H1 (cell line): ENCODE data around the gene YAF2. TPM values are rescaled to one million over a fixed set of nuclear protein-coding genes. Genes with fewer than 3 reads are reported as not detected.

Experiments used
- BACH1 ChIP-seq: IDR thresholded peaks from 2 replicates; pipeline ENCODE4 v1.6.1; 2012; ENCODE audit warnings: low read length, improper control_type of control experiment
- CEBPB ChIP-seq: IDR thresholded peaks from 2 replicates; pipeline ENCODE4 v1.6.1; 2012; ENCODE audit warnings: low read depth, low read length
- EZH2 ChIP-seq: fragments of 200-600 bp; sonication (generic); IDR thresholded peaks from 2 replicates; pipeline ENCODE4 v1.7.1; 2012; ENCODE audit warnings: low read depth, mild to moderate bottlenecking, moderate library complexity, low read length, inconsistent platforms; ENCODE audit not compliant: severe bottlenecking
- GABPA ChIP-seq: IDR thresholded peaks from 2 replicates; pipeline ENCODE4 v1.6.1; 2011; ENCODE audit warnings: mild to moderate bottlenecking, low read length, moderate library complexity, borderline replicate concordance; ENCODE audit not compliant: insufficient read depth
- GTF2F1 ChIP-seq: IDR thresholded peaks from 2 replicates; pipeline ENCODE4 v1.6.1; 2012; ENCODE audit warnings: low read depth, low read length, improper control_type of control experiment, borderline replicate concordance
- RFX5 ChIP-seq: IDR thresholded peaks from 2 replicates; pipeline ENCODE4 v1.6.1; 2011; ENCODE audit warnings: low read depth, low read length, improper control_type of control experiment, borderline replicate concordance
- RNF2 ChIP-seq: fragments of 200-900, 300-1000 bp; sonication (generic); IDR thresholded peaks from 2 replicates; pipeline ENCODE4 v1.7.1; 2016; ENCODE audit warnings: borderline replicate concordance, low read depth, mild to moderate bottlenecking, antibody characterized with exemption, low read length; ENCODE audit not compliant: poor library complexity, severe bottlenecking; ENCODE audit errors: missing control alignments
- SAP30 ChIP-seq: fragments of 300-600 bp; sonication (generic); IDR thresholded peaks from 2 replicates; pipeline ENCODE4 v1.7.1; 2012; ENCODE audit warnings: low read length, moderate library complexity, mild to moderate bottlenecking, inconsistent platforms; ENCODE audit not compliant: insufficient read depth, insufficient replicate concordance
- SP1 ChIP-seq: IDR thresholded peaks from 2 replicates; pipeline ENCODE4 v1.6.1; 2011; ENCODE audit warnings: low read depth, low read length
- TEAD4 ChIP-seq: IDR thresholded peaks from 2 replicates; pipeline ENCODE4 v1.6.1; 2012; ENCODE audit warnings: low read depth, low read length, inconsistent platforms, mixed read lengths
- polyA plus RNA-seq, 7 experiments: library from polyadenylated mRNA; depleted of rRNA in 3 of 7; stranded (reverse) in 5 of 7; unstranded in 2 of 7; fragments of >200 nt in 5 of 7; fragments of 200-250 nt in 2 of 7; gene quantifications; 1 replicate in 5 of 7; 2 replicates in 1 of 7; 4 replicates in 1 of 7; pipeline versions ENCODE4 v1.2.1 to v1.2.3, GENCODE V29; 2011 to 2013; ENCODE audit warnings: missing spikeins in 2 of 7, mixed read lengths in 2 of 7
- total RNA-seq: library from RNA; stranded (reverse); fragmentation: NEBNext Ultra II Directional; extraction: Animal tissue kit (Norgen Biotek cat#: 25700); gene quantifications from 2 replicates; pipeline ENCODE4 v1.2.1, GENCODE V29; 2021
- TF ChIP-seq, protein P1 (sequence below): fragments of 300-600 bp; sonication (generic); IDR thresholded peaks from 2 replicates; pipeline ENCODE4 v1.7.1; 2012; ENCODE audit warnings: low read length, moderate library complexity, mild to moderate bottlenecking, inconsistent platforms; ENCODE audit not compliant: insufficient replicate concordance

YAF2 gene
- total and polyA plus RNA-seq, 2 of the 8 experiments (the other 6 are each of a cell fraction or from before 2014, with no cell fraction given) = 0.50 to 2.2 TPM

DNA sequence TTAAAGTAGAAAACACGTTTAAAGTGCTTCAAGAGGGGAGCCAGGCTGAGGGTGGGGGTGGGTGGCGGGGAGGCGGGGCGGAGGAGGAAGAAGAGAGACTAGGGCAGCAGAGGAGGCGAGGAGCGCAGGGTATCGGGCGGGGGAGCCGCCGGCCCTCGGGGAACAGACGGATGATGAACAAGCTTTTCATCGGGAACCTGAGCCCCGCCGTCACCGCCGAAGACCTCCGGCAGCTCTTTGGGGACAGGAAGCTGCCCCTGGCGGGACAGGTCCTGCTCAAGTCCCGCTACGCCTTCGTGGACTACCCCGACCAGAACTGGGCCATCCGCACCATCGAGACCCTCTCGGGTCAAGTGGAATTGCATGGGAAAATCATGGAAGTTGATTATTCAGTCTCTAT is 48.7 kb upstream of the YAF2 start (continued):
- TF ChIP-seq, protein P1, sequence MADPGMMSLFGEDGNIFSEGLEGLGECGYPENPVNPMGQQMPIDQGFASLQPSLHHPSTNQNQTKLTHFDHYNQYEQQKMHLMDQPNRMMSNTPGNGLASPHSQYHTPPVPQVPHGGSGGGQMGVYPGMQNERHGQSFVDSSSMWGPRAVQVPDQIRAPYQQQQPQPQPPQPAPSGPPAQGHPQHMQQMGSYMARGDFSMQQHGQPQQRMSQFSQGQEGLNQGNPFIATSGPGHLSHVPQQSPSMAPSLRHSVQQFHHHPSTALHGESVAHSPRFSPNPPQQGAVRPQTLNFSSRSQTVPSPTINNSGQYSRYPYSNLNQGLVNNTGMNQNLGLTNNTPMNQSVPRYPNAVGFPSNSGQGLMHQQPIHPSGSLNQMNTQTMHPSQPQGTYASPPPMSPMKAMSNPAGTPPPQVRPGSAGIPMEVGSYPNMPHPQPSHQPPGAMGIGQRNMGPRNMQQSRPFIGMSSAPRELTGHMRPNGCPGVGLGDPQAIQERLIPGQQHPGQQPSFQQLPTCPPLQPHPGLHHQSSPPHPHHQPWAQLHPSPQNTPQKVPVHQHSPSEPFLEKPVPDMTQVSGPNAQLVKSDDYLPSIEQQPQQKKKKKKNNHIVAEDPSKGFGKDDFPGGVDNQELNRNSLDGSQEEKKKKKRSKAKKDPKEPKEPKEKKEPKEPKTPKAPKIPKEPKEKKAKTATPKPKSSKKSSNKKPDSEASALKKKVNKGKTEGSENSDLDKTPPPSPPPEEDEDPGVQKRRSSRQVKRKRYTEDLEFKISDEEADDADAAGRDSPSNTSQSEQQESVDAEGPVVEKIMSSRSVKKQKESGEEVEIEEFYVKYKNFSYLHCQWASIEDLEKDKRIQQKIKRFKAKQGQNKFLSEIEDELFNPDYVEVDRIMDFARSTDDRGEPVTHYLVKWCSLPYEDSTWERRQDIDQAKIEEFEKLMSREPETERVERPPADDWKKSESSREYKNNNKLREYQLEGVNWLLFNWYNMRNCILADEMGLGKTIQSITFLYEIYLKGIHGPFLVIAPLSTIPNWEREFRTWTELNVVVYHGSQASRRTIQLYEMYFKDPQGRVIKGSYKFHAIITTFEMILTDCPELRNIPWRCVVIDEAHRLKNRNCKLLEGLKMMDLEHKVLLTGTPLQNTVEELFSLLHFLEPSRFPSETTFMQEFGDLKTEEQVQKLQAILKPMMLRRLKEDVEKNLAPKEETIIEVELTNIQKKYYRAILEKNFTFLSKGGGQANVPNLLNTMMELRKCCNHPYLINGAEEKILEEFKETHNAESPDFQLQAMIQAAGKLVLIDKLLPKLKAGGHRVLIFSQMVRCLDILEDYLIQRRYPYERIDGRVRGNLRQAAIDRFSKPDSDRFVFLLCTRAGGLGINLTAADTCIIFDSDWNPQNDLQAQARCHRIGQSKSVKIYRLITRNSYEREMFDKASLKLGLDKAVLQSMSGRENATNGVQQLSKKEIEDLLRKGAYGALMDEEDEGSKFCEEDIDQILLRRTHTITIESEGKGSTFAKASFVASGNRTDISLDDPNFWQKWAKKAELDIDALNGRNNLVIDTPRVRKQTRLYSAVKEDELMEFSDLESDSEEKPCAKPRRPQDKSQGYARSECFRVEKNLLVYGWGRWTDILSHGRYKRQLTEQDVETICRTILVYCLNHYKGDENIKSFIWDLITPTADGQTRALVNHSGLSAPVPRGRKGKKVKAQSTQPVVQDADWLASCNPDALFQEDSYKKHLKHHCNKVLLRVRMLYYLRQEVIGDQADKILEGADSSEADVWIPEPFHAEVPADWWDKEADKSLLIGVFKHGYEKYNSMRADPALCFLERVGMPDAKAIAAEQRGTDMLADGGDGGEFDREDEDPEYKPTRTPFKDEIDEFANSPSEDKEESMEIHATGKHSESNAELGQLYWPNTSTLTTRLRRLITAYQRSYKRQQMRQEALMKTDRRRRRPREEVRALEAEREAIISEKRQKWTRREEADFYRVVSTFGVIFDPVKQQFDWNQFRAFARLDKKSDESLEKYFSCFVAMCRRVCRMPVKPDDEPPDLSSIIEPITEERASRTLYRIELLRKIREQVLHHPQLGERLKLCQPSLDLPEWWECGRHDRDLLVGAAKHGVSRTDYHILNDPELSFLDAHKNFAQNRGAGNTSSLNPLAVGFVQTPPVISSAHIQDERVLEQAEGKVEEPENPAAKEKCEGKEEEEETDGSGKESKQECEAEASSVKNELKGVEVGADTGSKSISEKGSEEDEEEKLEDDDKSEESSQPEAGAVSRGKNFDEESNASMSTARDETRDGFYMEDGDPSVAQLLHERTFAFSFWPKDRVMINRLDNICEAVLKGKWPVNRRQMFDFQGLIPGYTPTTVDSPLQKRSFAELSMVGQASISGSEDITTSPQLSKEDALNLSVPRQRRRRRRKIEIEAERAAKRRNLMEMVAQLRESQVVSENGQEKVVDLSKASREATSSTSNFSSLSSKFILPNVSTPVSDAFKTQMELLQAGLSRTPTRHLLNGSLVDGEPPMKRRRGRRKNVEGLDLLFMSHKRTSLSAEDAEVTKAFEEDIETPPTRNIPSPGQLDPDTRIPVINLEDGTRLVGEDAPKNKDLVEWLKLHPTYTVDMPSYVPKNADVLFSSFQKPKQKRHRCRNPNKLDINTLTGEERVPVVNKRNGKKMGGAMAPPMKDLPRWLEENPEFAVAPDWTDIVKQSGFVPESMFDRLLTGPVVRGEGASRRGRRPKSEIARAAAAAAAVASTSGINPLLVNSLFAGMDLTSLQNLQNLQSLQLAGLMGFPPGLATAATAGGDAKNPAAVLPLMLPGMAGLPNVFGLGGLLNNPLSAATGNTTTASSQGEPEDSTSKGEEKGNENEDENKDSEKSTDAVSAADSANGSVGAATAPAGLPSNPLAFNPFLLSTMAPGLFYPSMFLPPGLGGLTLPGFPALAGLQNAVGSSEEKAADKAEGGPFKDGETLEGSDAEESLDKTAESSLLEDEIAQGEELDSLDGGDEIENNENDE = no peak
- no peak for TF ChIP-seq EZH2
- no peak for TF ChIP-seq GTF2F1
- no peak for TF ChIP-seq TEAD4
- TF ChIP-seq GABPA = no peak
- no peak for TF ChIP-seq SAP30
- no peak for TF ChIP-seq SP1
- no peak for TF ChIP-seq CEBPB
- no peak for TF ChIP-seq BACH1
- TF ChIP-seq RNF2 = no peak
- no peak for TF ChIP-seq RFX5
